Common myeloid progenitor, CD34-positive (primary cell): Measurements from ENCODE around the gene PIGQ.

ENCODE experiments used
- CTCF ChIA-PET: fragments of 350-600 bp; sonication (Branson Sonifier 250); formaldehyde crosslinking; loops from one replicate; lab custom pipeline; 2021; ENCODE audit warnings: antibody characterized with exemption; lab: Charles Lee
- POLR2A ChIA-PET: fragments of 350-600 bp; sonication (Branson Sonifier 250); formaldehyde crosslinking; loops from one replicate; lab custom pipeline; 2021; ENCODE audit warnings: antibody characterized with exemption; lab: Charles Lee
- DNase-seq, 3 donors: peaks; one replicate each; pipeline versions ENCODE4 v3.0.0 to v3.0.0-alpha.2; 2013
- H3K27ac ChIP-seq, 2 experiments: 1 replicate in 1 of 2; 2 replicates in 1 of 2; pipeline ENCODE4 v1.7.0; 2013; ENCODE audit warnings: inconsistent platforms in 2 of 2, low read length in 2 of 2, mild to moderate bottlenecking in 2 of 2, low read depth in 1 of 2, moderate library complexity in 1 of 2; ENCODE audit not compliant: severe bottlenecking in 2 of 2, insufficient read depth in 1 of 2, poor library complexity in 1 of 2
- H3K27me3 ChIP-seq, 5 experiments: replicated peaks in 2 of 5; 1 replicate in 3 of 5; 2 replicates in 2 of 5; pipeline versions ENCODE4 v1.6.1 to v1.7.0; 2013; ENCODE audit warnings: low read length in 4 of 5, mild to moderate bottlenecking in 2 of 5, moderate library complexity in 2 of 5, inconsistent platforms in 1 of 5; ENCODE audit not compliant: insufficient read depth in 5 of 5, control insufficient read depth in 4 of 5
- H3K36me3 ChIP-seq, 4 experiments: 1 replicate in 2 of 4; 2 replicates in 2 of 4; pipeline versions ENCODE4 v1.6.1 to v1.7.0; 2013; ENCODE audit warnings: low read length in 3 of 4, control low read depth in 1 of 4, mild to moderate bottlenecking in 1 of 4; ENCODE audit not compliant: control insufficient read depth in 4 of 4, insufficient read depth in 4 of 4
- H3K4me1 ChIP-seq, 4 experiments: 1 replicate in 3 of 4; 2 replicates in 1 of 4; pipeline versions ENCODE4 v1.6.1 to v1.7.1; 2013; ENCODE audit warnings: low read length in 3 of 4, mild to moderate bottlenecking in 3 of 4, control low read depth in 1 of 4, inconsistent platforms in 1 of 4, moderate library complexity in 1 of 4; ENCODE audit not compliant: control insufficient read depth in 4 of 4, insufficient read depth in 4 of 4; ENCODE audit errors: control extremely low read depth in 1 of 4
- H3K4me3 ChIP-seq, 7 experiments: 1 replicate in 4 of 7; 2 replicates in 3 of 7; pipeline versions ENCODE4 v1.5.1 to v1.7.0; 2013; ENCODE audit warnings: mild to moderate bottlenecking in 7 of 7, low read length in 6 of 7, moderate library complexity in 6 of 7, inconsistent platforms in 2 of 7, low read depth in 2 of 7, control low read depth in 1 of 7; ENCODE audit not compliant: insufficient read depth in 4 of 7, control insufficient read depth in 1 of 7; ENCODE audit errors: extremely low read depth in 1 of 7
- H3K9me3 ChIP-seq, 5 experiments: 1 replicate in 4 of 5; 2 replicates in 1 of 5; pipeline versions ENCODE4 v1.6.1 to v1.7.1; 2013; ENCODE audit warnings: low read length in 4 of 5, mild to moderate bottlenecking in 2 of 5, inconsistent platforms in 1 of 5, low read depth in 1 of 5, moderate library complexity in 1 of 5; ENCODE audit not compliant: control insufficient read depth in 4 of 5, insufficient read depth in 2 of 5; ENCODE audit errors: control extremely low read depth in 1 of 5
- WGBS: methylation state at CpG from one replicate; pipeline ENCODE4 v1.1.5; 2013; ENCODE audit not compliant: insufficient coverage; 5-methylcytosine and 5-hydroxymethylcytosine counted together

Gene PIGQ

GRCh38 chr16:535446-536405, 34.0 kb upstream of the PIGQ start:
- no peak for DNase-seq
- CTCF ChIA-PET, result no interaction called here
- H3K27ac ChIP-seq, result no peak overlapping the region
- H3K4me3 ChIP-seq, result no peak overlapping the region
- no peaks in the 10 kb centered on the region for H3K27me3 ChIP-seq
- peaks cover 0 to 3% (median 0%) of the 10 kb centered on the region in 4 experiments for H3K4me1 ChIP-seq
- peaks cover 2 to 64% (median 24%) of the 10 kb centered on the region in 4 experiments for H3K36me3 ChIP-seq
- POLR2A ChIA-PET, result no interaction called here
- no peaks in the 10 kb centered on the region for H3K9me3 ChIP-seq
- 93% methylated on average over 32 of the region's 39 CpGs for WGBS

- no peak for DNase-seq
- 95% methylated on average over 9 of the region's 17 CpGs for whole genome bisulfite sequencing
- H3K36me3 ChIP-seq, result peaks cover 2 to 71% (median 25%) of the 10 kb centered on the region in 4 experiments
Measured at GRCh38 chr16:536746-537145, 33.0 kb upstream of the PIGQ start.

GRCh38 chr16:537415-538335, 32.1 kb upstream of the PIGQ start:
- CTCF ChIA-PET, result interaction anchor here (1.2 to 1.4 kb wide), 2 partner anchors 7 to 10 kb away, joined by 3 to 6 read pairs; no protein-coding TSS in a partner anchor
- Histone ChIP-seq H3K36me3 (peaks cover 2 to 76% (median 27%) of the 10 kb centered on the region in 4 experiments), H3K27me3 (no peaks in the 10 kb centered on the region), H3K4me3 (no peak overlapping the region), H3K27ac (no peak overlapping the region), H3K4me1 (no peaks in the 10 kb centered on the region), H3K9me3 (no peaks in the 10 kb centered on the region)
- POLR2A ChIA-PET, result interaction anchor here (0.8 kb wide), 1 partner anchor 99 kb away, joined by 3 read pairs; no protein-coding TSS in a partner anchor
- 98% methylated on average over 55 of the region's 60 CpGs for WGBS
- no peak for DNase-seq

More at GRCh38 chr16:536746-537145, 33.0 kb upstream of the PIGQ start:
- Histone ChIP-seq H3K27me3 (no peaks in the 10 kb centered on the region), H3K9me3 (no peaks in the 10 kb centered on the region), H3K27ac (no peak overlapping the region), H3K4me3 (no peak overlapping the region), H3K4me1 (peaks cover 0 to under 1% (median 0%) of the 10 kb centered on the region in 4 experiments)
- ChIA-PET CTCF (interaction anchor here (1.2 kb wide), 1 partner anchor 11 kb away, joined by 3 read pairs; no protein-coding TSS in a partner anchor), POLR2A (interaction anchor here (0.8 kb wide), 1 partner anchor 100 kb away, joined by 3 read pairs; no protein-coding TSS in a partner anchor)

- H3K4me3 ChIP-seq, result no peak overlapping the region
- no peak overlapping the region for H3K27ac ChIP-seq
- ChIA-PET CTCF (interaction anchor here (1.1 to 1.7 kb wide), 2 partner anchors 10 to 14 kb away, joined by 3 to 4 read pairs; no protein-coding TSS in a partner anchor), POLR2A (no interaction called here)
- DNase-seq, result no peak
- H3K9me3 ChIP-seq, result no peaks in the 10 kb centered on the region
- H3K27me3 ChIP-seq, result no peaks in the 10 kb centered on the region
- 98% methylated on average over 33 of the region's 34 CpGs for WGBS
- no peaks in the 10 kb centered on the region for H3K4me1 ChIP-seq
- peaks cover 2 to 71% (median 28%) of the 10 kb centered on the region in 4 experiments for H3K36me3 ChIP-seq
Measured at GRCh38 chr16:539901-540530, 29.8 kb upstream of the PIGQ start.

- H3K4me1 ChIP-seq, result no peaks in the 10 kb centered on the region
- DNase-seq, result no peak
- no peak overlapping the region for H3K4me3 ChIP-seq
- CTCF ChIA-PET, result interaction anchor here (1.1 kb wide), 1 partner anchor 11 kb away, joined by 3 read pairs; no protein-coding TSS in a partner anchor
- H3K27ac ChIP-seq, result no peak overlapping the region
- H3K36me3 ChIP-seq, result peaks cover 0 to 68% (median 27%) of the 10 kb centered on the region in 4 experiments
- H3K9me3 ChIP-seq, result no peaks in the 10 kb centered on the region
- no peaks in the 10 kb centered on the region for H3K27me3 ChIP-seq
- POLR2A ChIA-PET, result no interaction called here
- WGBS, result 97% methylated on average over 24 of the region's 29 CpGs
Measured at GRCh38 chr16:540645-541340, 29.0 kb upstream of the PIGQ start.
